ENCODE data around the gene HLA-DQA1. TPM values are rescaled to one million over a fixed set of nuclear protein-coding genes. Genes with fewer than 3 reads are reported as not detected.

Gene HLA-DQA1
- total and polyA plus RNA-seq, 10 donors, result 19.1 to 441 (median 228) TPM

- Histone ChIP-seq H3K4me3 (peak overlapping the region in 1 of 8 donors; percentile 4), H3K4me1 (peaks cover 0 to 22% (median 8%) of the 10 kb centered on the region in 6 donors), H3K9me3 (peaks cover 0 to 12% (median 0%) of the 10 kb centered on the region in 8 donors), H3K27ac (peak overlapping the region; percentile 80 to 90 (median 84)), H3K27me3 (replicated peaks in 1 of 7) (no peaks in the 10 kb centered on the region), H3K36me3 (no peaks in the 10 kb centered on the region)
- intact Hi-C loops (cut with DNase I; ENCODE audit: low total_unique reads), result no loop called here
- WGBS, 5 donors, result 0 to 24% (median 3%) methylated on average over 1 of the region's 1 CpG
- peak; percentile 81 for DNase-seq
- TF ChIP-seq POLR2A (IDR thresholded peaks at IDR 0.05) (no peak), POLR2AphosphoS5 (IDR thresholded peaks at IDR 0.05) (peak in 1 of 3 donors; percentile 68)
- TF ChIP-seq, protein P1, sequence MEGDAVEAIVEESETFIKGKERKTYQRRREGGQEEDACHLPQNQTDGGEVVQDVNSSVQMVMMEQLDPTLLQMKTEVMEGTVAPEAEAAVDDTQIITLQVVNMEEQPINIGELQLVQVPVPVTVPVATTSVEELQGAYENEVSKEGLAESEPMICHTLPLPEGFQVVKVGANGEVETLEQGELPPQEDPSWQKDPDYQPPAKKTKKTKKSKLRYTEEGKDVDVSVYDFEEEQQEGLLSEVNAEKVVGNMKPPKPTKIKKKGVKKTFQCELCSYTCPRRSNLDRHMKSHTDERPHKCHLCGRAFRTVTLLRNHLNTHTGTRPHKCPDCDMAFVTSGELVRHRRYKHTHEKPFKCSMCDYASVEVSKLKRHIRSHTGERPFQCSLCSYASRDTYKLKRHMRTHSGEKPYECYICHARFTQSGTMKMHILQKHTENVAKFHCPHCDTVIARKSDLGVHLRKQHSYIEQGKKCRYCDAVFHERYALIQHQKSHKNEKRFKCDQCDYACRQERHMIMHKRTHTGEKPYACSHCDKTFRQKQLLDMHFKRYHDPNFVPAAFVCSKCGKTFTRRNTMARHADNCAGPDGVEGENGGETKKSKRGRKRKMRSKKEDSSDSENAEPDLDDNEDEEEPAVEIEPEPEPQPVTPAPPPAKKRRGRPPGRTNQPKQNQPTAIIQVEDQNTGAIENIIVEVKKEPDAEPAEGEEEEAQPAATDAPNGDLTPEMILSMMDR (IDR thresholded peaks at IDR 0.05 in 8 of 11, conservative IDR thresholded peaks at IDR 0.05 in 3 of 11), result peak in 6 of 11 experiments; percentile 30 to 74 (median 61)
Observed at GRCh38 chr6:32622545-32623401, 14.4 kb upstream of the HLA-DQA1 start.

DNA sequence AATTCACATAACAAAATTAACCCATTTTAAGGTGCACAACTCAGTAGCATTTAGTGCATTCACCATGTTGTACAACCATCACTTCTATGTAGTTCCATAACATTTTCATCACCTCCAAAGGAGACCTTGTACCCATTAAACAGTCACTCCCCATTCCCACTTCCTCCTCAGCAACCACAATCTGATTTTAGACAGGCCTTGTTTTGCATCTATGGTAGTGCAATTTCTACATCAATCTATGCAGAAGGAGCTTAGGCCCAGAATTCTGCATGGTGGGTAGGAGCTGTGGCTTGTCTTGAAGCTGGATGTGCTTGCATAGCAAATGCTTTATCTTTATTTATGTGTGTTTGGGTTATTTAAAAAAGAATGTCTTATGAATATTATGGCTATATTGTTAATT lies 13.5 kb upstream of the HLA-DQA1 start:
- H3K27me3 ChIP-seq (replicated peaks in 1 of 7), result no peaks in the 10 kb centered on the region
- H3K36me3 ChIP-seq, result no peaks in the 10 kb centered on the region
- H3K9me3 ChIP-seq, result peaks cover 0 to 3% (median 0%) of the 10 kb centered on the region in 8 donors
- intact Hi-C loops (cut with DNase I; ENCODE audit: low total_unique reads), result no loop called here
- H3K4me3 ChIP-seq, result no peak overlapping the region
- peak overlapping the region; percentile 65 to 90 (median 84) for H3K27ac ChIP-seq
- DNase-seq, result no peak
- H3K4me1 ChIP-seq, result peaks cover 0 to 32% (median 8%) of the 10 kb centered on the region in 6 donors
- TF ChIP-seq POLR2AphosphoS5 (IDR thresholded peaks at IDR 0.05), result peak in 1 of 3 donors; percentile 19
- TF ChIP-seq, protein P1 (IDR thresholded peaks at IDR 0.05 in 8 of 11, conservative IDR thresholded peaks at IDR 0.05 in 3 of 11), result no peak

GRCh38 chr6:32624565-32624964 lies 12.6 kb upstream of the HLA-DQA1 start:
- peak overlapping the region in 3 of 8 donors; percentile 74 to 88 (median 86) for H3K27ac ChIP-seq
- peaks cover 0 to 32% (median 8%) of the 10 kb centered on the region in 6 donors for H3K4me1 ChIP-seq
- H3K36me3 ChIP-seq, result no peaks in the 10 kb centered on the region
- TF ChIP-seq, protein P1 (IDR thresholded peaks at IDR 0.05 in 8 of 11, conservative IDR thresholded peaks at IDR 0.05 in 3 of 11), result no peak
- no peak for TF ChIP-seq POLR2AphosphoS5 (IDR thresholded peaks at IDR 0.05)
- no peak for TF ChIP-seq POLR2A (IDR thresholded peaks at IDR 0.05)
- no peaks in the 10 kb centered on the region for H3K27me3 ChIP-seq (replicated peaks in 1 of 7)
- H3K9me3 ChIP-seq, result no peaks in the 10 kb centered on the region
- intact Hi-C loops (cut with DNase I; ENCODE audit: low total_unique reads), result no loop called here
- 0 to 79% (median 0%) methylated on average over 1 to 3 of the region's 3 CpGs for WGBS, 5 donors
- no peak overlapping the region for H3K4me3 ChIP-seq
- DNase-seq, result no peak

DNA sequence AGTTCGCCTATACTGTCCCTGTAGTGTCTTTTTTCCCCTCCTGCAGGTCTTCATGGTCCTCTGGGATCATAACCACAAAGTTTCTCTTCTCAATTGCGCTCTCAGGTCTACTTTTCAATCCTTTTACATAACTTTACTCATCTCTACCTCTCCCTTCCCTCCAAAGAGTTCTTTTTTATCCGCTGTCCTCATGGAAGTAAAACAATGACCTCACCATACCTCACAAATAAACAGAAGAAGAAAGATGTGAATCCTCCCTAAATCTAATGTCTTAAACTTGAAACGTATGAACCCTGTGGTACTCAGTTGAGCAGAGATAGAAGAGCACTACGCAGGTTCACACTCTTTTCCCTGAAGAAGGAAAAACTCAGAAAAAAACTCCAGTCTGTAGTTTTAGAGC lies 12.1 kb upstream of the HLA-DQA1 start:
- no peak for DNase-seq
- intact Hi-C loops (cut with DNase I; ENCODE audit: low total_unique reads), result no loop called here
- Histone ChIP-seq H3K9me3 (no peaks in the 10 kb centered on the region), H3K4me1 (peaks cover 0 to 32% (median 8%) of the 10 kb centered on the region in 6 donors), H3K4me3 (no peak overlapping the region), H3K27me3 (replicated peaks in 1 of 7) (no peaks in the 10 kb centered on the region), H3K27ac (peak overlapping the region in 5 of 8 donors; percentile 43 to 88 (median 68)), H3K36me3 (no peaks in the 10 kb centered on the region)
- TF ChIP-seq POLR2AphosphoS5 (IDR thresholded peaks at IDR 0.05), result no peak
- TF ChIP-seq POLR2A (IDR thresholded peaks at IDR 0.05), result no peak
- TF ChIP-seq, protein P1 (IDR thresholded peaks at IDR 0.05 in 8 of 11, conservative IDR thresholded peaks at IDR 0.05 in 3 of 11), result no peak
- WGBS, 5 donors, result 17 to 56% (median 20%) methylated on average over 5 of the region's 5 CpGs
